Neural cell (in vitro differentiated cells): ENCODE data around the gene NPW. TPM values are rescaled to one million over a fixed set of nuclear protein-coding genes. Genes with fewer than 3 reads are reported as not detected.

Experiments
- H2AFZ ChIP-seq: fragments of 200-600, 300-800 bp; sonication (generic), shearing (Covaris generic); 2 replicates; pipeline ENCODE4 v1.6.0; 2014; ENCODE audit warnings: low read depth, mild to moderate bottlenecking, antibody characterized with exemption, low read length, moderate library complexity
- H3F3A ChIP-seq: fragments of 200-600 bp; shearing (Covaris generic); 2 replicates; pipeline ENCODE4 v1.6.1; 2016; ENCODE audit warnings: mild to moderate bottlenecking, moderate library complexity, mixed read lengths, antibody characterized with exemption, low read length; ENCODE audit not compliant: insufficient read depth, poor library complexity, severe bottlenecking
- H3K27ac ChIP-seq: fragments of 200-600, 300-800 bp; sonication (generic), shearing (Covaris generic); 2 replicates; pipeline ENCODE4 v1.5.1; 2014; ENCODE audit warnings: mild to moderate bottlenecking, low read length, moderate library complexity
- H3K27me3 ChIP-seq: fragments of 300-800, 200-600 bp; sonication (generic), shearing (Covaris generic); 2 replicates; pipeline ENCODE4 v1.6.0; 2014; ENCODE audit warnings: mild to moderate bottlenecking, low read depth, low read length, moderate library complexity; ENCODE audit not compliant: insufficient read depth
- H3K36me3 ChIP-seq: fragments of 300-800, 200-600 bp; sonication (generic), shearing (Covaris generic); 2 replicates; pipeline ENCODE4 v1.5.1; 2014; ENCODE audit warnings: mild to moderate bottlenecking, antibody characterized with exemption, low read length, moderate library complexity; ENCODE audit not compliant: insufficient read depth
- H3K4me2 ChIP-seq: fragments of 300-800, 200-600 bp; sonication (generic), shearing (Covaris generic); 2 replicates; pipeline ENCODE4 v1.6.0; 2014; ENCODE audit warnings: mild to moderate bottlenecking, low read length
- H3K4me3 ChIP-seq: fragments of 300-800, 200-600 bp; sonication (generic), shearing (Covaris generic); 2 replicates; pipeline ENCODE4 v1.5.1; 2014; ENCODE audit warnings: mild to moderate bottlenecking, low read length, moderate library complexity
- H3K79me2 ChIP-seq: fragments of 200-600 bp; shearing (Covaris generic); replicated peaks from 2 replicates; pipeline ENCODE4 v1.6.0; 2014; ENCODE audit warnings: mild to moderate bottlenecking, low read length, moderate library complexity; ENCODE audit not compliant: insufficient read depth
- H3K9ac ChIP-seq: fragments of 300-800, 200-600 bp; sonication (generic), shearing (Covaris generic); 2 replicates; pipeline ENCODE4 v1.6.1; 2016; ENCODE audit warnings: mild to moderate bottlenecking, low read length, mixed read lengths
- H3K9me2 ChIP-seq: fragments of 200-600 bp; shearing (Covaris generic); 2 replicates; pipeline ENCODE4 v1.6.1; 2016; ENCODE audit warnings: mild to moderate bottlenecking, low read length, mixed read lengths; ENCODE audit not compliant: insufficient read depth
- H3K9me3 ChIP-seq: fragments of 200-600, 300-800 bp; sonication (generic), shearing (Covaris generic); 2 replicates; pipeline ENCODE4 v1.6.1; 2016; ENCODE audit warnings: mild to moderate bottlenecking, mixed run types, low read length, moderate library complexity, mixed read lengths
- H4K20me1 ChIP-seq: fragments of 200-600 bp; shearing (Covaris generic); 2 replicates; pipeline ENCODE4 v1.6.1; 2016; ENCODE audit warnings: mild to moderate bottlenecking, mixed run types; ENCODE audit not compliant: insufficient read depth
- EP300 ChIP-seq: fragments of 450-650 bp; conservative IDR thresholded peaks from 2 replicates; pipeline ENCODE4 v1.6.1; 2014; ENCODE audit warnings: antibody characterized with exemption, mild to moderate bottlenecking, moderate library complexity; ENCODE audit not compliant: poor library complexity, severe bottlenecking
- EZH2 ChIP-seq: fragments of 200-600, 300-800 bp; shearing (Covaris generic), sonication (generic); IDR thresholded peaks from 2 replicates; pipeline ENCODE4 v1.6.1; 2014; ENCODE audit warnings: antibody characterized with exemption, low read length, borderline replicate concordance, mild to moderate bottlenecking; ENCODE audit not compliant: insufficient read depth, poor library complexity, severe bottlenecking
- MXI1 ChIP-seq: fragments of 450-650 bp; conservative IDR thresholded peaks from 2 replicates; pipeline ENCODE4 v1.6.1; 2014; ENCODE audit warnings: antibody characterized with exemption, mild to moderate bottlenecking; ENCODE audit not compliant: poor library complexity, severe bottlenecking
- POLR2AphosphoS5 ChIP-seq: IDR thresholded peaks from 2 replicates; pipeline ENCODE4 v1.6.1; 2012
- RAD21 ChIP-seq: fragments of 450-650 bp; conservative IDR thresholded peaks from 2 replicates; pipeline ENCODE4 v1.6.1; 2014; ENCODE audit warnings: antibody characterized with exemption, mild to moderate bottlenecking, moderate library complexity
- SMC3 ChIP-seq: fragments of 450-650 bp; conservative IDR thresholded peaks from 2 replicates; pipeline ENCODE4 v1.6.1; 2014; ENCODE audit warnings: antibody characterized with exemption, mild to moderate bottlenecking, moderate library complexity; ENCODE audit not compliant: poor library complexity
- TAF1 ChIP-seq: IDR thresholded peaks from 2 replicates; pipeline ENCODE4 v1.6.1; 2012; ENCODE audit warnings: low read depth
- polyA plus RNA-seq: library from polyadenylated mRNA; depleted of rRNA; stranded (reverse); fragments of >200 nt; gene quantifications from 2 replicates; pipeline ENCODE4 v1.2.3, GENCODE V29; 2014
- TF ChIP-seq, protein P1 (sequence below): IDR thresholded peaks from 2 replicates; pipeline ENCODE4 v1.6.1; 2012; ENCODE audit warnings: borderline replicate concordance
- TF ChIP-seq, protein P2 (sequence below): fragments of 450-650 bp; IDR thresholded peaks from 2 replicates; pipeline ENCODE4 v1.5.1; 2014; ENCODE audit warnings: antibody characterized with exemption, mild to moderate bottlenecking, moderate library complexity; ENCODE audit not compliant: poor library complexity, severe bottlenecking

Gene NPW
- polyA plus RNA-seq, 1 donor from 2014 or later = not detected

DNA sequence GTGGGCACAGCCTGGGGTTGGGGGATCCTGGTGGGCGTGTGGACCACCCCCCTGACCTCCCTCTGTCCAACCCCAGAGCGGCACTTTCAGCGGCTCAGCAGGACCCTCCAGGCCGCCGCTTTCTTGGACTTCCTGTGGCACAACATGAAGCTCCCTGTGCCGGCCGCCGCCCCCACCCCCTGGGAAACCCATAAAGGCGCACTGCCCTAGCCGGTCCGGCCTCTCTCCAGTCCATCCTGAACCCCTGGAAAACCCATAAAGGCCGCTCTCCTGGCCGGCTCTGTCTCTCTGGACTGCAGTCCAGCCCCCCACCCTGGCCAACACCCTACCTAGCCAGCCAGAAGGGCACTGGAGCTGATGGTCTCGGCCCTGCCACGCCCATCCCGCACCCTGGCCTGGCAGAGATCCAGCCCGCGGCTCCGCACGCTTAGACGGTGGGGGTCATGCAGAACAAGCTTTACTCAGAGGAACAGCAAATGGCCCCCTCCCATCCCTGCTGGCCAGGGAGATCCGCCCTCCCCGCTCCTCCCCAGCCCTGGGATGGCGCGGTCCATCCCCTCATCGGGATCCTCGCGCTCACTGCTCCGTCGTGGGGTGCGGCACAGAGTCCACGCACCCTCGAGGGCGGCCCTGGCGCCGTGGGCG, 41.0 kb upstream of the NPW start:
- no peak overlapping the region for H3K27ac ChIP-seq
- no peak overlapping the region for H3K9ac ChIP-seq
- no peak for TF ChIP-seq RAD21
- no peak for TF ChIP-seq POLR2AphosphoS5
- TF ChIP-seq EP300 = no peak
- TF ChIP-seq TAF1 = no peak
- no peaks in the 10 kb centered on the region for H3K36me3 ChIP-seq
- H2AFZ ChIP-seq = no peak overlapping the region
- H3K9me3 ChIP-seq = no peaks in the 10 kb centered on the region
- peaks cover 29% of the 10 kb centered on the region for H3K27me3 ChIP-seq
- H3K4me3 ChIP-seq = no peak overlapping the region
- H3K9me2 ChIP-seq = no peaks in the 10 kb centered on the region
- no peak overlapping the region for H3K4me2 ChIP-seq
- H3F3A ChIP-seq = no peaks in the 10 kb centered on the region
- H4K20me1 ChIP-seq = no peaks in the 10 kb centered on the region
- H3K79me2 ChIP-seq = no peaks in the 10 kb centered on the region

GRCh38 chr16:1979271-1980029, 40.1 kb upstream of the NPW start:
- no peak overlapping the region for H2AFZ ChIP-seq
- peaks cover 29% of the 10 kb centered on the region for H3K27me3 ChIP-seq
- H3K9me2 ChIP-seq = no peaks in the 10 kb centered on the region
- no peaks in the 10 kb centered on the region for H4K20me1 ChIP-seq
- H3K4me3 ChIP-seq = no peak overlapping the region
- H3F3A ChIP-seq = no peaks in the 10 kb centered on the region
- no peaks in the 10 kb centered on the region for H3K36me3 ChIP-seq
- no peak overlapping the region for H3K4me2 ChIP-seq
- H3K79me2 ChIP-seq = no peaks in the 10 kb centered on the region
- H3K9me3 ChIP-seq = no peaks in the 10 kb centered on the region
- no peak overlapping the region for H3K9ac ChIP-seq
- TF ChIP-seq TAF1 = no peak
- TF ChIP-seq, protein P1, sequence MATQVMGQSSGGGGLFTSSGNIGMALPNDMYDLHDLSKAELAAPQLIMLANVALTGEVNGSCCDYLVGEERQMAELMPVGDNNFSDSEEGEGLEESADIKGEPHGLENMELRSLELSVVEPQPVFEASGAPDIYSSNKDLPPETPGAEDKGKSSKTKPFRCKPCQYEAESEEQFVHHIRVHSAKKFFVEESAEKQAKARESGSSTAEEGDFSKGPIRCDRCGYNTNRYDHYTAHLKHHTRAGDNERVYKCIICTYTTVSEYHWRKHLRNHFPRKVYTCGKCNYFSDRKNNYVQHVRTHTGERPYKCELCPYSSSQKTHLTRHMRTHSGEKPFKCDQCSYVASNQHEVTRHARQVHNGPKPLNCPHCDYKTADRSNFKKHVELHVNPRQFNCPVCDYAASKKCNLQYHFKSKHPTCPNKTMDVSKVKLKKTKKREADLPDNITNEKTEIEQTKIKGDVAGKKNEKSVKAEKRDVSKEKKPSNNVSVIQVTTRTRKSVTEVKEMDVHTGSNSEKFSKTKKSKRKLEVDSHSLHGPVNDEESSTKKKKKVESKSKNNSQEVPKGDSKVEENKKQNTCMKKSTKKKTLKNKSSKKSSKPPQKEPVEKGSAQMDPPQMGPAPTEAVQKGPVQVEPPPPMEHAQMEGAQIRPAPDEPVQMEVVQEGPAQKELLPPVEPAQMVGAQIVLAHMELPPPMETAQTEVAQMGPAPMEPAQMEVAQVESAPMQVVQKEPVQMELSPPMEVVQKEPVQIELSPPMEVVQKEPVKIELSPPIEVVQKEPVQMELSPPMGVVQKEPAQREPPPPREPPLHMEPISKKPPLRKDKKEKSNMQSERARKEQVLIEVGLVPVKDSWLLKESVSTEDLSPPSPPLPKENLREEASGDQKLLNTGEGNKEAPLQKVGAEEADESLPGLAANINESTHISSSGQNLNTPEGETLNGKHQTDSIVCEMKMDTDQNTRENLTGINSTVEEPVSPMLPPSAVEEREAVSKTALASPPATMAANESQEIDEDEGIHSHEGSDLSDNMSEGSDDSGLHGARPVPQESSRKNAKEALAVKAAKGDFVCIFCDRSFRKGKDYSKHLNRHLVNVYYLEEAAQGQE = no peak
- TF ChIP-seq SMC3 = no peak
- TF ChIP-seq EP300 = no peak
- TF ChIP-seq MXI1 = no peak
- no peak overlapping the region for H3K27ac ChIP-seq

DNA sequence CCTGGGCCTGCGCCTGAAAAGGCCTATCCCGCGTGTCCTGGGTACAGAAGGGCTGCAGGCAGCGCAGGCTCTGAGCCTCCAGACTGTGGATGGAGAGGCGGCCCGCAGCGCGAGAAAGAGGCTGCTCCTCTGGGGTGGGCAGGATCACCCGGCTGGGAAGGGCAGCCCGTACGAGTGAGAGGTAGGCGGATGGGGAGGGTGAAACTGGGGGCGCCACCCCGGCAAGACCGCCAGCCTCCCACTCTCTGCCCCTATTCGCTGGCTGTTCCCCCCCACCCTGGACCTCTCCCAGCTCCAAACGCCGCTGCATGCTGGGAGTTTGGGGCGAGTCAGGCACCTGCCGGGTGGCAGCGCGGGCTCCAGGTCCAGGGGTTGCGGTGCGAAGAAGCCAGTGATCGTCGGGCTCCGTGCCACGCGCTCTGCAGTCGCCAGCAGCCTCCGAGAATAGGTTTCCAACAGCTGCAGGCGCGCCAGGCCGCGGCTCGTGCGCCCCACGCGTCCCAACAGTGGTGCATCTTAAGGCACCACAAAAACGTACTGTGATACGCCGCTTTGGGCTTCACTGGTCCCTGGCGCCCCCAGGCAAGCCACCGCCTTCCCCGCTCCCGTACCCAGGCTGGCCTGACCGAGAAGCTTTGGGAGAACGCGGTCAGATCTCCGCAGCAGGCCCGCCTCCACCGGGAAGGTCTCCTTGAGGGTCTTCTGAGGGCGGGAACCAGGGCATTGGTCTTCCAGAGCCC, 39.4 kb upstream of the NPW start:
- Histone ChIP-seq H3K4me2 (no peak overlapping the region), H3K27me3 (peaks cover 29% of the 10 kb centered on the region), H3K27ac (no peak overlapping the region), H3K9ac (no peak overlapping the region), H3F3A (no peaks in the 10 kb centered on the region), H3K9me3 (no peaks in the 10 kb centered on the region), H3K79me2 (no peaks in the 10 kb centered on the region), H3K9me2 (no peaks in the 10 kb centered on the region), H2AFZ (no peak overlapping the region), H4K20me1 (no peaks in the 10 kb centered on the region), H3K4me3 (no peak overlapping the region), H3K36me3 (no peaks in the 10 kb centered on the region)
- TF ChIP-seq RAD21 = no peak
- TF ChIP-seq POLR2AphosphoS5 = no peak
- no peak for TF ChIP-seq MXI1
- TF ChIP-seq, protein P2, sequence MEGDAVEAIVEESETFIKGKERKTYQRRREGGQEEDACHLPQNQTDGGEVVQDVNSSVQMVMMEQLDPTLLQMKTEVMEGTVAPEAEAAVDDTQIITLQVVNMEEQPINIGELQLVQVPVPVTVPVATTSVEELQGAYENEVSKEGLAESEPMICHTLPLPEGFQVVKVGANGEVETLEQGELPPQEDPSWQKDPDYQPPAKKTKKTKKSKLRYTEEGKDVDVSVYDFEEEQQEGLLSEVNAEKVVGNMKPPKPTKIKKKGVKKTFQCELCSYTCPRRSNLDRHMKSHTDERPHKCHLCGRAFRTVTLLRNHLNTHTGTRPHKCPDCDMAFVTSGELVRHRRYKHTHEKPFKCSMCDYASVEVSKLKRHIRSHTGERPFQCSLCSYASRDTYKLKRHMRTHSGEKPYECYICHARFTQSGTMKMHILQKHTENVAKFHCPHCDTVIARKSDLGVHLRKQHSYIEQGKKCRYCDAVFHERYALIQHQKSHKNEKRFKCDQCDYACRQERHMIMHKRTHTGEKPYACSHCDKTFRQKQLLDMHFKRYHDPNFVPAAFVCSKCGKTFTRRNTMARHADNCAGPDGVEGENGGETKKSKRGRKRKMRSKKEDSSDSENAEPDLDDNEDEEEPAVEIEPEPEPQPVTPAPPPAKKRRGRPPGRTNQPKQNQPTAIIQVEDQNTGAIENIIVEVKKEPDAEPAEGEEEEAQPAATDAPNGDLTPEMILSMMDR = no peak
- no peak for TF ChIP-seq TAF1
- no peak for TF ChIP-seq EP300
- TF ChIP-seq EZH2 = no peak
- TF ChIP-seq, protein P1 = no peak
- no peak for TF ChIP-seq SMC3
